GM06990 (cell line): ENCODE measurements around the gene LRRC63.

Source experiments
- DNase-seq: peaks from one replicate; pipeline ENCODE4 v3.0.0-alpha.2; 2011; ENCODE audit not compliant: insufficient read length; ENCODE audit errors: extremely low read depth
- H3K27me3 ChIP-seq: replicated peaks from 2 replicates; pipeline ENCODE4 v1.6.0; 2011; ENCODE audit warnings: low read length; ENCODE audit not compliant: control insufficient read depth, insufficient read depth
- H3K36me3 ChIP-seq: 2 replicates; pipeline ENCODE4 v1.5.1; 2011; ENCODE audit warnings: low read length; ENCODE audit not compliant: control insufficient read depth, insufficient read depth
- H3K4me3 ChIP-seq: replicated peaks from 2 replicates; pipeline ENCODE4 v1.5.1; 2011; ENCODE audit warnings: low read depth, mild to moderate bottlenecking, control low read depth, low read length
- CTCF ChIP-seq: IDR thresholded peaks from 2 replicates; pipeline ENCODE4 v1.5.1; 2011; ENCODE audit warnings: low read length, control low read depth, mild to moderate bottlenecking, inconsistent platforms; ENCODE audit not compliant: insufficient read depth, poor library complexity, severe bottlenecking

LRRC63 gene

GRCh38 chr13:46183018-46183946, 28.4 kb upstream of the LRRC63 start:
- Histone ChIP-seq H3K27me3 (no peaks in the 10 kb centered on the region), H3K4me3 (peak overlapping the region; percentile 66), H3K36me3 (no peaks in the 10 kb centered on the region)
- no peak for DNase-seq
- no peak for TF ChIP-seq CTCF

GRCh38 chr13:46184277-46184699, 27.4 kb upstream of the LRRC63 start:
- TF ChIP-seq CTCF: peak; percentile 89
- H3K4me3 ChIP-seq: peak overlapping the region; percentile 66
- no peaks in the 10 kb centered on the region for H3K36me3 ChIP-seq

GRCh38 chr13:46185634-46186033, 26.1 kb upstream of the LRRC63 start:
- Histone ChIP-seq H3K4me3 (no peak overlapping the region), H3K27me3 (no peaks in the 10 kb centered on the region), H3K36me3 (no peaks in the 10 kb centered on the region)
- DNase-seq: no peak
- TF ChIP-seq CTCF: no peak

More at GRCh38 chr13:46184277-46184699, 27.4 kb upstream of the LRRC63 start:
- peak; percentile 64 for DNase-seq
- no peaks in the 10 kb centered on the region for H3K27me3 ChIP-seq

GRCh38 chr13:46192412-46192811, 19.3 kb upstream of the LRRC63 start:
- H3K4me3 ChIP-seq: no peak overlapping the region
- no peaks in the 10 kb centered on the region for H3K36me3 ChIP-seq
- TF ChIP-seq CTCF: no peak
- H3K27me3 ChIP-seq: no peaks in the 10 kb centered on the region
- no peak for DNase-seq

- Histone ChIP-seq H3K36me3 (no peaks in the 10 kb centered on the region), H3K4me3 (no peak overlapping the region), H3K27me3 (no peaks in the 10 kb centered on the region)
- DNase-seq: no peak
- no peak for TF ChIP-seq CTCF
Observed at GRCh38 chr13:46195016-46195415, 16.7 kb upstream of the LRRC63 start.
